ENCODE data around the gene NEURL4.

Gene NEURL4

GRCh38 chr17:7324438-7324779 is 4.7 kb downstream of the NEURL4 start:
- no peak for DNase-seq (ENCODE audit: low read depth in 2 of 2, low spot score in 1 of 2)

GRCh38 chr17:7323731-7324437 is 5.3 kb downstream of the NEURL4 start:
- peak in 1 of 2 donors; percentile 41 for DNase-seq (ENCODE audit: low read depth in 2 of 2, low spot score in 1 of 2)

- DNase-seq (ENCODE audit: low read depth in 2 of 2, low spot score in 1 of 2): no peak
Measured at GRCh38 chr17:7322520-7323194, 6.5 kb downstream of the NEURL4 start.

GRCh38 chr17:7321466-7321865 is 7.7 kb downstream of the NEURL4 start:
- no peak for DNase-seq (ENCODE audit: low read depth in 2 of 2, low spot score in 1 of 2)

GRCh38 chr17:7318121-7318860 is 10.8 kb downstream of the NEURL4 start:
- DNase-seq (ENCODE audit: low read depth in 2 of 2, low spot score in 1 of 2): no peak

GRCh38 chr17:7317161-7317803 is 11.9 kb downstream of the NEURL4 start:
- DNase-seq (ENCODE audit: low read depth in 2 of 2, low spot score in 1 of 2): no peak

GRCh38 chr17:7315570-7316235 is 13.4 kb downstream of the NEURL4 start:
- DNase-seq (ENCODE audit: low read depth in 2 of 2, low spot score in 1 of 2): no peak

GRCh38 chr17:7314719-7315569 is 14.2 kb downstream of the NEURL4 start, which contains the start of gene GPS2:
TSS of gene GPS2 (minus strand) at chr17:7315360. CDS start at chr17:7315052, 308 bp downstream.
- peak; percentile 83 to 90 for DNase-seq (ENCODE audit: low read depth in 2 of 2, low spot score in 1 of 2)

GRCh38 chr17:7313890-7314718 is 15.0 kb downstream of the NEURL4 start:
- no peak for DNase-seq (ENCODE audit: low read depth in 2 of 2, low spot score in 1 of 2)

GRCh38 chr17:7313088-7313889 is 15.8 kb downstream of the NEURL4 start:
- DNase-seq (ENCODE audit: low read depth in 2 of 2, low spot score in 1 of 2): no peak

GRCh38 chr17:7312432-7313087 is 16.6 kb downstream of the NEURL4 start:
- DNase-seq (ENCODE audit: low read depth in 2 of 2, low spot score in 1 of 2): no peak

GRCh38 chr17:7311110-7311705 is 17.9 kb downstream of the NEURL4 start:
- no peak for DNase-seq (ENCODE audit: low read depth in 2 of 2, low spot score in 1 of 2)

- no peak for DNase-seq (ENCODE audit: low read depth in 2 of 2, low spot score in 1 of 2)
Measured at GRCh38 chr17:7309628-7310027, 19.5 kb downstream of the NEURL4 start.

GRCh38 chr17:7308625-7309433 is 20.3 kb downstream of the NEURL4 start:
- DNase-seq (ENCODE audit: low read depth in 2 of 2, low spot score in 1 of 2): peak; percentile 67 to 75

GRCh38 chr17:7307686-7308624 is 21.2 kb downstream of the NEURL4 start:
- DNase-seq (ENCODE audit: low read depth in 2 of 2, low spot score in 1 of 2): no peak
